Neural progenitor cell (in vitro differentiated cells): ENCODE data around the gene STK39.

Experiments
- CTCF ChIP-seq: fragments of 200-600 bp; sonication (generic); IDR thresholded peaks from 2 replicates; pipeline ENCODE4 v1.5.1; 2017; ENCODE audit warnings: antibody characterized with exemption, mild to moderate bottlenecking
- EZH2phosphoT487 ChIP-seq: fragments of 200-600 bp; sonication (generic); IDR thresholded peaks from 2 replicates; pipeline ENCODE4 v1.6.1; 2017; ENCODE audit warnings: antibody characterized with exemption

- TF ChIP-seq CTCF (no peak), EZH2phosphoT487 (no peak)
These were observed 211.9 kb downstream of the STK39 start for GRCh38 chr2:168035458-168035857.
